ENCODE results near the gene TMEM263. TPM values are rescaled to one million over a fixed set of nuclear protein-coding genes. Genes with fewer than 3 reads are reported as not detected.

The TMEM263 gene
- total RNA-seq, 1 experiment from 2014 or later = 35.0 TPM

GRCh38 chr12:107011519-107011918 lies 55.8 kb downstream of the TMEM263 start:
- ChIA-PET CTCF (no interaction called here), POLR2A (no interaction called here)
- TF ChIP-seq REST (IDR thresholded peaks at IDR 0.05; ENCODE audit: insufficient read depth in 1 of 2, low read depth in 2 of 2, low read length in 1 of 2) (no peak), TCF7L2 (IDR thresholded peaks at IDR 0.05; ENCODE audit: low read depth, low read length) (no peak), POLR2AphosphoS5 (IDR thresholded peaks at IDR 0.05; ENCODE audit: low read depth, low read length) (no peak), SIN3A (IDR thresholded peaks at IDR 0.05; ENCODE audit: borderline replicate concordance, insufficient read depth, low read depth, low read length) (no peak), CTCF (IDR thresholded peaks at IDR 0.05) (no peak)
- Histone ChIP-seq H3K27me3 (ENCODE audit: control insufficient read depth, insufficient read depth, low read length) (no peaks in the 10 kb centered on the region), H3K9me3 (ENCODE audit: control insufficient read depth, insufficient read depth, low read depth, low read length) (no peaks in the 10 kb centered on the region), H3K4me1 (ENCODE audit: control insufficient read depth, insufficient read depth, low read length) (no peaks in the 10 kb centered on the region), H3K4me3 (ENCODE audit: low read depth in 2 of 2, low read length in 2 of 2) (no peak overlapping the region), H3K36me3 (ENCODE audit: control insufficient read depth, insufficient read depth, low read length) (no peaks in the 10 kb centered on the region), H3K27ac (ENCODE audit: low read length) (no peak overlapping the region)
- ATAC-seq (no peak), DNase-seq (ENCODE audit: low read depth, low spot score) (no peak)
- no TSS peak for BruUV-seq (replicated peaks)
- intact Hi-C loops (cut with micrococcal nuclease; ENCODE audit: unreplicated experiment) = no loop called here
- in situ Hi-C loops (cut with HindIII; ENCODE audit: low pct_unique_long_range_greater_than_20kb, low sequenced_read_pairs) = no loop called here

- ATAC-seq (no peak), DNase-seq (ENCODE audit: low read depth, low spot score) (no peak)
- Histone ChIP-seq H3K36me3 (ENCODE audit: control insufficient read depth, insufficient read depth, low read length) (no peaks in the 10 kb centered on the region), H3K4me3 (ENCODE audit: low read depth in 2 of 2, low read length in 2 of 2) (no peak overlapping the region), H3K4me1 (ENCODE audit: control insufficient read depth, insufficient read depth, low read length) (no peaks in the 10 kb centered on the region), H3K9me3 (ENCODE audit: control insufficient read depth, insufficient read depth, low read depth, low read length) (no peaks in the 10 kb centered on the region), H3K27me3 (ENCODE audit: control insufficient read depth, insufficient read depth, low read length) (no peaks in the 10 kb centered on the region), H3K27ac (ENCODE audit: low read length) (no peak overlapping the region)
- TF ChIP-seq CTCF (IDR thresholded peaks at IDR 0.05) (no peak), REST (IDR thresholded peaks at IDR 0.05; ENCODE audit: insufficient read depth in 1 of 2, low read depth in 2 of 2, low read length in 1 of 2) (no peak), SIN3A (IDR thresholded peaks at IDR 0.05; ENCODE audit: borderline replicate concordance, insufficient read depth, low read depth, low read length) (no peak), TCF7L2 (IDR thresholded peaks at IDR 0.05; ENCODE audit: low read depth, low read length) (no peak), POLR2AphosphoS5 (IDR thresholded peaks at IDR 0.05; ENCODE audit: low read depth, low read length) (no peak)
- no TSS peak for BruUV-seq (replicated peaks)
- ChIA-PET CTCF (no interaction called here), POLR2A (interaction anchor here (0.6 kb wide), 1 partner anchor 33 kb away, joined by 8 read pairs; no protein-coding TSS in a partner anchor)
- in situ Hi-C loops (cut with HindIII; ENCODE audit: low pct_unique_long_range_greater_than_20kb, low sequenced_read_pairs) (no loop called here), intact Hi-C loops (cut with micrococcal nuclease; ENCODE audit: unreplicated experiment) (no loop called here)
Measured at GRCh38 chr12:107012736-107013425, 57.2 kb downstream of the TMEM263 start.
